GM12892 (cell line): ENCODE data around the gene PODXL.
A peak's percentile ranks its signal among the peaks of the same experiment; 100 is the strongest.

Experiments
- DNase-seq: peaks from one replicate; pipeline ENCODE4 v3.0.0; 2011; ENCODE audit not compliant: insufficient read length
- FAIRE-seq: peaks from 2 replicates; lab custom pipeline; 2011; peaks lifted over from hg19 to GRCh38; lab: Jason Lieb, UNC
- POLR2A ChIP-seq: IDR thresholded peaks from 2 replicates; pipeline ENCODE4 v1.6.1; 2011; ENCODE audit warnings: low read depth, low read length, control low read depth
- POLR2AphosphoS5 ChIP-seq: IDR thresholded peaks from 2 replicates; pipeline ENCODE4 v1.6.1; 2011; ENCODE audit warnings: low read depth, low read length, control low read depth
- TAF1 ChIP-seq: IDR thresholded peaks from 2 replicates; pipeline ENCODE4 v1.6.1; 2011; ENCODE audit warnings: low read depth, mild to moderate bottlenecking, control low read depth, low read length, borderline replicate concordance

PODXL gene

DNA sequence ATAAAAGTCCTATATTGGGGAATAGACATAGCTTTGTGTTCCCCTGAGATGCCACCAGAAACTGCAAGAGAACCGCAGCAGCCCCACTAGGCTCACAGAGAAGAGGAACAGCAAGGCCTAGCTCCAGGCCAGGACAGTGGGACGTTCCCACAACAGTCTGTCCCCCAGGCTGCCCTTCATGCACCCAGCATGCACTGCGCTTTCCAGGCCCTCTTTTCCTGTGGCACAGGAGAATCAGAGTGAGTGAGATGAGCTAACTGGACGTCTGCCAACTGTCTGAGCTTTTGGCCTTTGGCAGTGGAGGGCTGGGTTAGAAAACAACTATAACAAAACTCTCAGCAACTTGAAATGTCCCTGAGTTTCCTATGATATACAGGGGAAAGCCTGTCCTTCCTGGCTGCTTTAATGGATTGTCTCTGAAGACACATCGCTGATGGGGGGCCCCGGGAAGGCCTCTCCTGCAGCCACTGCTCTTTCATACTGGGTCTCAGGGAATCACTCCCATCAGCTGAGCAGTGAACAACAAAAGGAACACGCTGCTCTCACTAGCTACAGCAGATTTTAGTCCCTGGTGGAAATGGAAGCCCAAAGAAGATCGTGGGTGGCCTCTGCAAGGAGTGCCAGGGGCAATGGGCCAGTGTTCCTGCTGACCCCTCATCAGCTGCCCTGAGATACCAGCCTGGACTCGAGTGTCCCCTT, 53.5 kb downstream of the PODXL start:
- FAIRE-seq (no peak), DNase-seq (no peak)
- no peak for TF ChIP-seq POLR2AphosphoS5
- TF ChIP-seq TAF1: no peak
- no peak for TF ChIP-seq POLR2A

DNA sequence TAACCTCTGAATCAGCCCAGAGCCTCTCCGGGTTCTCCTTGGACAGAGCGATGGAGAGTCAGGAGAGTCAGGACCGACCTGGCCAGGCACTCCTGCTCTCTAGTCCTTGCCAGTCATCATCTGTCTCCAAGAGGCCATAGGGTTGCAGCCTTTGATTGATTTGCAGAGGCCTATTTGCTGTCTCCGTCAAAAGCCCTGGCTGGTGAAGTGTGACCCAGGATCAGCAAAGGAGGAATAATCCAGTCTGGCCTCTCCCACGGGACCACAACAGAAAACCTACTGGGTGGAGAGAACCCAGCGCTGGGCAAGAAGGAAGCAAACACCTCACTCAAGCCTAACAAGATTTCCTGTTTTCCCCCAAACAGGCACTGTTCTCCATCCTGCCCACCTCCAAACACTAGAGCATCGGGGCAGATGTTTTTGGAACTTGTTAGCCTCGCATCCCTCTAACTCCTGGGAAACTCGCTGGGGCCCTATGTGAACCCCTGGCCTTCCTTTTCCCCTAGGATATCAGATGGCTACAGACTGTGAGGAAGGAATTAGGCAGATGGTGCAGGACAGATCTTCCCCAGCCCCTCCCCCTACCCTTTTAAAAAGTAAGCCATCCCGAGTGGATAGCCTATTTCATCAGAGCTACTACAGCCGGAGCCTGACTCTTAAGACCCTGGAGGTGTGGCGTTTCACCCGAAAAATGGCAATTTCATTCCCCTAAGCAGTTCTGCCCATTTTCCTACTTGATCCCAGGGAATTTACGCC, 54.3 kb downstream of the PODXL start:
- FAIRE-seq (no peak), DNase-seq (no peak)
- no peak for TF ChIP-seq POLR2A
- TF ChIP-seq POLR2AphosphoS5: no peak
- no peak for TF ChIP-seq TAF1

DNA sequence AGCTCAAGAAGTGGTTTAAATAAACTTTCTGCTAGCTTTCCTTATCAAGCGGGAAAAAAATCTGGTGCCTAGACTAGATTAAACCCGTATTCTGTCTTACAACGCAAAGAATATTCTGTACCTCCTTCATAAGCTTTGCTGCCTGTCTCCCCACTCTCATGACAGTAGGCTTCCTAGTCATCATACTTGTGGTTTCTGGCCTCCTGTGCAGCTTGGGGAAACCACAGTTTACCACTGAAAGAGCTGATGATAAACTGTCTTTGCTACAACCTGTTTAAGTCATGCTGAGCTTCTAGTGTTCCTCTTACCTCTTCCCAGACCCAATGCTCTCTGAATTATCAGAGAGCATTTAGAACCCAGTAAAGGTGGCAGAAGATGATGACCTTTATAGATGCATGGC, 55.0 kb downstream of the PODXL start:
- FAIRE-seq (peak; percentile 57), DNase-seq (no peak)
- TF ChIP-seq POLR2A (no peak), POLR2AphosphoS5 (no peak), TAF1 (no peak)

DNA sequence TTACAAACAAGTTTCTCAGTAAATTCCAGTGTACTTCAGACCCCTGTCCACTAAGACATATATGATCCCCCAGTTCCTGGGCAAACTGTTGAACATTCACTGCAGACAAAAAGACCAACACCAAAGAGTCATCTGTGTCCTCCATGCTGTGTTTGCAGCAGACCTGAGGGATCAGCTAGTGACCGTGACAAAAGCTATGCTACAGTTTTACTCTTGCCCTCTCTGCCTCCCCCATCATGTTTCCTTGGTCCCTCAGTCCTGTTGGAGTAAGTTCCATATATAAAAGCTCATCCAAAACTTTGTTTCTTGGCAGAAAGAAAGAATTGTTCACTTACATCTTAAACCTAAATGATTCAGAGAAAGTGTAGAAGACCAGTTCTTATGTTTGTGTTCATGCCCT, 56.1 kb downstream of the PODXL start:
- no peak for FAIRE-seq
- TF ChIP-seq TAF1 (no peak), POLR2A (no peak), POLR2AphosphoS5 (no peak)
- no peak for DNase-seq

DNA sequence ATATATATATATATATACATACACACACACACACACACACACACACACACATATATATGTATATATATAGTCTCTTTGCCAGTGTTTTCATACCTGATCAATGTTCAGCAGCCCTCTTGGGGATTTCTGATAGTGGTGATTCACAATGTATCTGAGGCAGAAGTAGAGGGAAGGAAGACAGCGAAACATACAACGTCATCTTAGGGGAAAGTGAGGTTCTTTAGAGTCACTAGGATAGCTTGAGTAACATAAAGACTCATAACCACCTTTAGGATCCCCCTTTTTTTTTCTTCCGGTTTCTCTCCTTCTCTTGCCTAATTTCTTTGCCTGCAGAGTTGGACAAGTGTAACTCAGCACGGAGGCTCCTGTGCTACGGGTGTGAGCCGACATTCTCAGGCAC, 56.6 kb downstream of the PODXL start:
- TF ChIP-seq POLR2AphosphoS5: no peak
- no peak for FAIRE-seq
- DNase-seq: no peak

GRCh38 chr7:131498237-131498885, 58.1 kb downstream of the PODXL start:
- no peak for FAIRE-seq
- TF ChIP-seq POLR2A (no peak), POLR2AphosphoS5 (no peak), TAF1 (no peak)

DNA sequence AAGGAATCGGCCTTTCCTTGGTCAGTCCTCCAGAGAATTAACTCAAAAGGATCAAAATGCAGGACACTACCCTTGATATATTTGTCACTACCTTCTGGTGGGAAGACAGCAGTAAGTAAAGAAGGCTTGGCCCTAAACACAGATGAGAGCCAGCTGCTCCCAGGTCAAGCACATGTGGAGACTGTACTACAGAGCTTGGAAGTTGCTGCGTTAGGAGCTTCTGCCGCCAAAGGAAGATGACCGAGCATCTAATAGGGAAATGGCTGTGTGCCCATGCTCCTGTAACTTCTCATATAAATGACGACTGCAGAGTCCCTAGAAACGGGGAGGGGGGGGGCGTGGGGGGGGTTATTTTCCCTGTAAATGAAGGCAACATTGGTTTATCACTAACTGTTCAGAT, 59.0 kb downstream of the PODXL start:
- no peak for FAIRE-seq
- TF ChIP-seq POLR2A: no peak
- TF ChIP-seq TAF1: no peak
- TF ChIP-seq POLR2AphosphoS5: no peak
- no peak for DNase-seq

More at GRCh38 chr7:131498237-131498885, 58.1 kb downstream of the PODXL start:
- DNase-seq: no peak

DNA sequence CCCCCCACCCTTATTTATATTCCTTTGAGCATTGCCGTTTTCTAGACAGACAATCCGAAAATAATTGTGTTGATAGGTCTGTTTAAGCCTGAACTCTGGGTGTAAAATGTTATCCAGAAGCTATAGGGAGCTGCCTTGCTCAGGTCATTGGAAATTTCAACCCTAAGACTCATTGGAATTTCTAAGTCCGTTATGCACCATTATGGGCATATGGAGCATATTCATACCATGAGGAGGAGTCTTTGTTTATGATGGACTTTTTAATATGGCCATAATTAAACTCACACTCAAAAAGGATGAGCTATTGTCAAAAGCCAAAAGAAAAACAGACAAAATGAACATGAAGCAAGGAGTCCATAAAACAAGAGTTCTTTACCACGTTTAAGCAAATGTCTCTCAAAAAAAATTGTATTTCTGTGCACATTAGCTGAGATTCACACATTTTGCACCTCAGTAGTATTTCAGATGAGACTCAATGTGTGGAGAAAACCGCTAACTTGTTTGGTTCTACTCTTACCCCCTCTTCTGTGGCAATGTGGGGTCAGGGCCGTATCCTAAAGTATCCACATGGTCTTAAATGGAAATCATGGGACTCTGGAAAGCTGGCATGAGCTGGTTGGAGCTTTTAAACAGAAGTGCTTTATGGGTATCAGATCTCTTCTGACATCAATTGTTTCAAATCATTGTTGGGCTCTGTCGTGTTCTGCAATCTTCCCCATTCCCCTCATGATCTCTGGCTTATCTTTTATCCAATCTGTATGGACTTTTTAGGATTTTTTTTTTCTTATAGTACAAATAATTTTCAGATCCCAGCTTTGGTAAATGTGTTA, 60.5 kb downstream of the PODXL start:
- FAIRE-seq (no peak), DNase-seq (no peak)
- TF ChIP-seq POLR2AphosphoS5 (no peak), TAF1 (no peak), POLR2A (no peak)

DNA sequence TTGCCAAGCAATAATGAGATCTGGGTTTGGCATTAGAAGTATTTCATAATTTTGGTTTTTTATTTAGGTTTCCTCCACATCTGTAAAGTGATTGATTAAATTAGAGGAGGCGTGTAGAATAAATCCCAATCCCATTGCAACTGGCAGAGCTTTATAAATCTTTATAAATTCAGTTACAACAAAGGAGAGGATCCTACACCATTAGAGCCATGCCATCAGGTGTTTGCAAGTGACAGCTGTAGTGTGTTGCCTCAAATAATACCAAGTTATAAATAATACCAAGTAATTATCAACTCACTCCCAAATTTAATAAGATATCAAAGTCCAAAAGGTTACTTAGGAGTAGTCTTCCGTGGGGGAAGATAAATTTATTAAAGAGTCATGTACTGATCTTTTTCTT, 62.2 kb downstream of the PODXL start:
- DNase-seq: no peak
- TF ChIP-seq TAF1 (no peak), POLR2A (no peak), POLR2AphosphoS5 (no peak)
- FAIRE-seq: no peak

DNA sequence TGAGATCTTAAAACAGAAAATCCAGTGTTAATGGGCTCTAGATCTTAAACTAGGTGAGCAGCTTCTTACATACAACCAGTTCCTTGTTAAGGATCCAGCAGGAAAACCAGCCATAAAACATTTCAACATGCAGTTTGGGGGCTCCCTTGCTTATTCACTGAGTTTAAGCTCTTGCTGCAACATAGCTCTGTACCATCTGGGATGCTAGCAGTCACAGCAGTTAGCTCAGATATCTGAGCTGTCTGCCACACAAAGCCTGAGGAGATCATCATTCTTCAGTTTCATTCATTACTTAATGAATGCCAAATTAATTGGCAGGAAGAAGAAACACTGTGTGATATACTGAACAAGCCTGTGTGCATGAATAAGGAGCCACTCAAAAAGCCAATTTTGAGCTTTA, 62.8 kb downstream of the PODXL start:
- no peak for TF ChIP-seq POLR2A
- TF ChIP-seq POLR2AphosphoS5: no peak
- FAIRE-seq (no peak), DNase-seq (no peak)

GRCh38 chr7:131493081-131493480, 63.3 kb downstream of the PODXL start:
- DNase-seq: no peak
- FAIRE-seq: no peak
- no peak for TF ChIP-seq TAF1
- no peak for TF ChIP-seq POLR2A
- TF ChIP-seq POLR2AphosphoS5: no peak
